Measurements from ENCODE around the gene FUT8.
"Not testable (repeated sequence)": the region's sequence is repeated elsewhere in the genome, so short reads cannot be mapped to it uniquely, and the experiment has no call there.

Gene FUT8

DNA sequence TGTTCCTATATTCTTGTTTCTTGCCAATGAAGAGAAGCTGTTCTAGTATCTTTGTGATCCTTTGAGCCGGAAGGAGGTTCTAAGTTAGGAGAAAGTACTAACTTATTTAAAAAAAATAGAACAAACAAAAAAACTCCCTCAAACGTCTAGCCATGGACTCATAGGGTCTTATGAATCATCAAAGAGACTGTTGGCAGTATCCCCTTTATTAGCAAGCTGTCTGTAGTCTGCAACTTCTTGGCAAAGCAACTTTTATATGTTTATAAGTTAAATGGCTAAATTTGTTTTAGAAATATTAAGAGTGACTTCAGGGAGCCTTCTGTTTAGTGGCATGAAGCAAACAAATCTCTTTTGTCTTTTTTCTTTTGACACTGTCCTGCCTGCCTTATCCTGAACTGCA lies 291.9 kb downstream of the FUT8 start:
- no peak overlapping the region for H3K4me3 ChIP-seq (ENCODE audit: low read depth, low read length)
- TF ChIP-seq, protein P1, sequence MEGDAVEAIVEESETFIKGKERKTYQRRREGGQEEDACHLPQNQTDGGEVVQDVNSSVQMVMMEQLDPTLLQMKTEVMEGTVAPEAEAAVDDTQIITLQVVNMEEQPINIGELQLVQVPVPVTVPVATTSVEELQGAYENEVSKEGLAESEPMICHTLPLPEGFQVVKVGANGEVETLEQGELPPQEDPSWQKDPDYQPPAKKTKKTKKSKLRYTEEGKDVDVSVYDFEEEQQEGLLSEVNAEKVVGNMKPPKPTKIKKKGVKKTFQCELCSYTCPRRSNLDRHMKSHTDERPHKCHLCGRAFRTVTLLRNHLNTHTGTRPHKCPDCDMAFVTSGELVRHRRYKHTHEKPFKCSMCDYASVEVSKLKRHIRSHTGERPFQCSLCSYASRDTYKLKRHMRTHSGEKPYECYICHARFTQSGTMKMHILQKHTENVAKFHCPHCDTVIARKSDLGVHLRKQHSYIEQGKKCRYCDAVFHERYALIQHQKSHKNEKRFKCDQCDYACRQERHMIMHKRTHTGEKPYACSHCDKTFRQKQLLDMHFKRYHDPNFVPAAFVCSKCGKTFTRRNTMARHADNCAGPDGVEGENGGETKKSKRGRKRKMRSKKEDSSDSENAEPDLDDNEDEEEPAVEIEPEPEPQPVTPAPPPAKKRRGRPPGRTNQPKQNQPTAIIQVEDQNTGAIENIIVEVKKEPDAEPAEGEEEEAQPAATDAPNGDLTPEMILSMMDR (IDR thresholded peaks at IDR 0.05; ENCODE audit: low read depth, low read length), result no peak

DNA sequence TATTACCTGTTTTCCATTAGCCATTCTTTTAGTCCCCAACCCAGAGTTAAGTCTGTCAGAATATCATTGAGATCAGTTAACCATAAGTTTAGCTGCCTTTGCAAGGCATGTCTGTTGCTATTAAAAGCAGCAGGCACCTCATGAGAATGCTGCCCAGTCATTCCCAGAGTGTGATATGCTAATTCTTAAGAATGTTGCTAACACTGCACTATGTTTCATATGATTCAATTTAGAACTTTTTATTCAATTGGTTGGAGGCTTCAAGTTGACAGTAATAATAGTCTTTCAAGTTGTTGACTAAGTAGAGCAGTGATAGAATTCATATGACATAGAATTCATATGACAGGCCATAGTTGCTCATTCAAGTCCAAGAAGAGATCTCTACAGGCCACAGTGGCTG lies 292.3 kb downstream of the FUT8 start:
- TF ChIP-seq, protein P1 (IDR thresholded peaks at IDR 0.05; ENCODE audit: low read depth, low read length), result no peak
- H3K4me3 ChIP-seq (ENCODE audit: low read depth, low read length), result no peak overlapping the region

DNA sequence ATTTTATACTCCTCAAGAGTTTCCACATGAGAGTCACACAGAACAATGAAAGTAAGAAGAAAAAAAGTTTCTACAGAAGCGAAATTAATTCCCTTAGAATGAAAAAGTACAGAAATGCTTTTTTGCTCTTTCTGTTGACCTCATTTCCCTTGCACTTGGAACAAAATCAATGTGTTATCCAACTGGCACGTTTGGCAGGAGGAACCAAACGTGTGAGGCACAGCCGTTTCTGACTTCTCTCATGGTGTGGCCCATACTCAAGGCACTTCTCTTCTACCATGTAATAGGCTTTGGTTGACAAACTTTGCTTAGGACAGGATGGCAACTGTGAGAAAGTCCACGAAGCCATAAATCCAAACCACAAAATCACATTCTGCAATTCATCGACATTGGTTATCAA lies 297.0 kb downstream of the FUT8 start:
- no peak overlapping the region for H3K4me3 ChIP-seq (ENCODE audit: low read depth, low read length)
- TF ChIP-seq, protein P1 (IDR thresholded peaks at IDR 0.05; ENCODE audit: low read depth, low read length), result no peak

- not testable (repeated sequence) for H3K4me3 ChIP-seq (ENCODE audit: low read depth, low read length)
Observed at GRCh38 chr14:65716813-65717212, 304.3 kb downstream of the FUT8 start.

- not testable (repeated sequence) for H3K4me3 ChIP-seq (ENCODE audit: low read depth, low read length)
Observed at GRCh38 chr14:65717384-65717915, 304.9 kb downstream of the FUT8 start.

GRCh38 chr14:65718629-65719028 lies 306.1 kb downstream of the FUT8 start:
- TF ChIP-seq, protein P1 (IDR thresholded peaks at IDR 0.05; ENCODE audit: low read depth, low read length), result no peak
- no peak overlapping the region for H3K4me3 ChIP-seq (ENCODE audit: low read depth, low read length)

GRCh38 chr14:65720171-65720570 lies 307.6 kb downstream of the FUT8 start:
- TF ChIP-seq, protein P1 (IDR thresholded peaks at IDR 0.05; ENCODE audit: low read depth, low read length), result no peak
- no peak overlapping the region for H3K4me3 ChIP-seq (ENCODE audit: low read depth, low read length)

DNA sequence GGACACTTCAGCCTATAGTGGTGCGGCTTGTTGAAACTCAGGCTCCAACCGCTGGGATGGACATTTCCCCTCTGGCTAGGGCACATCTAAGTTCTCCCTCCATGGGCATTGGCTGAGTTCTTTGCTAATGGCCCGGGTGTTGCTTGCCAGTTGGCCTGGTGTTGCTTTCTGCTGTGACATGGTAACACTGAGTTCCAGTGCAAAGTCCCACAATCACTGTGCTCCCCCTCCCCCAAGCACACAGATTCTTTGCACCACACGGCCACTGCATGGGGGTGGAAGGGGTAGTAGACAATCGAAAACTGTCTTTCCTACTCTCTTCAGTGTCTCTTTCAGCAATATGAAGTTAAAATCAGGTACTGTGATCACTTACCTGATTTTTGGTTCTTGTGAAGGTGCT lies 308.2 kb downstream of the FUT8 start:
- no peak overlapping the region for H3K4me3 ChIP-seq (ENCODE audit: low read depth, low read length)
- TF ChIP-seq, protein P1 (IDR thresholded peaks at IDR 0.05; ENCODE audit: low read depth, low read length), result no peak

Data from WI38 (cell line).